Stimulated activated CD4-positive, alpha-beta T cell treated with anti-CD3 and anti-CD28 coated beads, Interleukin-4, amount 100 ng/mL, for 4 hours (primary cell): ENCODE results near the gene EAPP.
"Not testable (repeated sequence)": the region's sequence is repeated elsewhere in the genome, so short reads cannot be mapped to it uniquely, and the experiment has no call there.

Experiments
- DNase-seq, 2 experiments: peaks; one replicate each; pipeline ENCODE4 v3.0.0-alpha.2; 2020

EAPP gene

DNA sequence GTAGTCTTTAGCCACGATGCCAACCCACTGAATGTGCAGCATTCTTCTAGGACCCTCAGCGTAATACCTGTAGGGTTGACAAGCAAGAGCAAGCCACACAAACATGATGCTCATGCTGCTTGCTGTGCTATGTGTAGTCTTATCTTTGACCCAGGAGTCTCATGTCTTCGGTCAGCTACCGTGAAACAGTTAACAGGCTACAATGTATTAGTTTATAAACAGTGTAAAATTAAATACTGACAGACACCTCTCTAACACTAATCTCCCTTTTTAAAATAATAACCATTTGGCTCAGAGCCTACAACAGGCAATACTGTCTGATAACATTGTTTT lies 1.9 kb downstream of the EAPP start:
- no peak for DNase-seq

DNA sequence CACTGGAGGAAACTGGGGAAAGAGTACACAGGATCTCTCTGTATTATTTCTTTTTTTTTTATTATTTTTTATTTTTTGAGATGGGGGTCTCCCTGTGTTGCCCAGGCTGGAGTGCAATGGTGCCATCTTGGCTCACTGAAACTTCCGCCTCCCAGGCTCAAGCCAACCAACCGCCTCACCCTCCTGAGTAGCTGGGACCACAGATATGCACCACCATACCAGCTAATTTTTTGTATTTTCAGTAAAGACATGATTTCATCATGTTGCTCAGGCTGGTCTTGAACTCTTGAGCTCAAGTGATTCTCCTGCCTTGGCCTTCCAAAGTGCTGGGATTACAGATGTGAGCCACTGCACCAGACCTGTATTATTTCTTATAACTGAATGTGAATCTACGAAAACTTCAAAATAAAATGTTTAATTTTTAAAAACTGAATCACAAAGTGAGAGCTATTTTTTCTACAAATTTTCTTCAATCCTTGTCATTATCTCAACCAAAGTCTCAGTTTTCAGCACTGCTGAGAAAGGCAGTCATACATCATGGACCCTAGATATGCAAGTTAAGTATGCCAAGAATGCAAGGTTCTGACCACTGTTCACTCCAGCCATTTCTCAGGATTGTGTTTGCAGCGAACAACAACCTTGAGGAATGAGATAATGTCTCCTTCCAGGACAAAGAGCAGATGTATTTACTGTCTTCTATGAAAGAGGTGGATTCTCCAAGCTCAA lies 2.4 kb downstream of the EAPP start:
- DNase-seq: no peak

DNA sequence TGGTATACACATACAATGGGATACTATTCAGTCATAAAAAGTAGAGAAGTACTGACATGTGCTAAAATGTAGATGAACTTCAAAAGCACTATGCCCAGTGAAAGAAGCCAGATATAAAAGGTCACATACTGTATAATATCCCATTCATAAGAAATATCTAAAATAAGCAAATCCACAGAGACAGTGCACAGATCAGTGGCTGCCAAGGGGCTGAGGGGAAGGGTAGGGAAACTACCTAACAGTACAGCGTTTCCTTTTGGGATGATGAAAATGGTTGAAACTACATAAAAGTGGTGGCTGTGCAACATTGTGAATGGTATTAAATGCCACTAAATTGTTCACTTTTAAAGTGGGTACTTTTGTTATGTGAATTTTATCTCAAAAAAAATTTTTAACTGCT lies 11.9 kb downstream of the EAPP start:
- no peak for DNase-seq

DNA sequence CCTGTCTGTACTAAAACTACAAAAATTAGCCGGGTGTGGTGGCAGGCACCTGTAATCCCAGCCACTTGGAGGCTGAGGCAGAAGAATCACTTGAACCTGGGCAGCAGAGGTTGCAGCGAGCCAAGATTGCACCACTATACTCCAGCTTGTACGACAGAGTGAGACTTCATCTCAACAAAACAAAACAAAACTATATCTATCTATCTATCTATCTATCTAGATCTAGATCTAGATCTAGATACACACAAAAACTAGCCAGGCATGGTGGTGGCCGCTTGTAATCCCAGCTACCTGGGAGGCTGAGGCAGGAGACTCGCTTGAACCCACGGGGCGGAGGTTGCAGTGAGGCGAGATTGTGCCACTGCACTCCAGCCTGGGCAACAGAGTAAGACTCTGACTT lies 15.3 kb downstream of the EAPP start:
- DNase-seq: not testable (repeated sequence)

DNA sequence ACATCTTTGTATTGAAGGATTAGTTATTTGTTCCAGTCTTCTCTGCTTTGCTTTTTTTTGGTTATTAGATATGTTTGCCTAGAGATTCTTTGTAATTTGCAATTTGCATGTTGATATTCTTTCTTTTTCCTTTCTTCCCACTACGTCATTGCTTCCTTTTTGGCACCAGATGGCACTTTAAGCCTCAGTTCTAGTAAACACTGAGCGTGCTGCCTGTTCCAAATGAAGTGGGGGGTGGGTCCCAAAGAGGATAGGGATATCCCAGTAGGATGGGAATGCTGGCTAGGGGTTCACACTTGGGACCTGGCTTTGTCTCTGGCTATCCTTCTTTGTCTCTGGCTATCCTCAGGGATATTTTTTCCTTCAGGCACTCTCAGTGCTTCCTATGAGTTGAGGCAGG lies 17.0 kb downstream of the EAPP start:
- no peak for DNase-seq

DNA sequence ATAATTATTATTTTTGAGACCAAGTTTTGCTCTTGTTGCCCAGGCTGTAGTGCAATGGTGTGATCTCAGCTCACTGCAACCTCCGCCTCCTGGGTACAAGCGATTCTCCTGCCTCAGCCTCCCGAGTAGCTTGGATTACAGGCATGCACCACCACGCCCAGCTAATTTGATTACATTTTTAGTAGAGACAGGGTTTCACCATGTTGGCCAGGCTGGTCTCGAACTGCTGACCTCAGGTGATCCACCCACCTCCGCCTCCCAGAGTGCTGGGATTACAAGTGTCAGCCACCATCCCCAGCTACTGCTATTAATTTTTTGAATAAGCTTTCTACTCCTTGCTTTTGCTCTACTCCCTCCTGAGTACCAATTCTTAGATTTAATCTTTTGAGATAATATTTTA lies 18.4 kb downstream of the EAPP start:
- not testable (repeated sequence) for DNase-seq

DNA sequence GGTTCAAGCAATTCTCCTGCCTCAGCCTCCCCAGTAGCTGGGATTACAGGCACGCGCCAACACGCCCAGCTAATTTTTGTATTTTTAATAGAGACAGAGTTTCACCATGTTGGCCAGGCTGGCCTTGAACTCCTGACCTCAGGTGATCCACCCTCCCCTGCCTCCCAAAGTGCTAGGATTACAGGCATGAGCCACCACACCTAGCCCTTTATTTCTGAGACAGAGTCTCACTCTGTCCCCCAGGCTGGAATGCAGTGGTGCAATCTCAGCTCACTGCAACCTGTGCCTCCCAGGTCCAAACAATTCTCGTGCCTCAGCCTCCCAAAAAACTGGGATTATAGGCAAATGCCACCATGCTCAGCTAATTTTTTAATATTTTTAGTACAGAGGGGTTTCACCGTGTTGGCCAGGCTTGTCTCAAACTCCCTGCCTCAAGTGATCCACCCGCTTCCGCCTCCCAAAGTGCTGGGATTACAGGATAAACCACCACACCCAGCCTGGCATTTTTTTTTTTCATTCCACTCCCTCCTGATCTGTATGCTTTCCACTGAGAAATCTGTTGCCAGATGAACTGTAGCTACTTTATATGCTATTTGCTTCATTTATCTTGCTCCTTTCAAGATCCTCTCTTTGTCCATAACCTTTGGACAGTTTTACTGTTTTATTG lies 19.1 kb downstream of the EAPP start:
- not testable (repeated sequence) for DNase-seq

DNA sequence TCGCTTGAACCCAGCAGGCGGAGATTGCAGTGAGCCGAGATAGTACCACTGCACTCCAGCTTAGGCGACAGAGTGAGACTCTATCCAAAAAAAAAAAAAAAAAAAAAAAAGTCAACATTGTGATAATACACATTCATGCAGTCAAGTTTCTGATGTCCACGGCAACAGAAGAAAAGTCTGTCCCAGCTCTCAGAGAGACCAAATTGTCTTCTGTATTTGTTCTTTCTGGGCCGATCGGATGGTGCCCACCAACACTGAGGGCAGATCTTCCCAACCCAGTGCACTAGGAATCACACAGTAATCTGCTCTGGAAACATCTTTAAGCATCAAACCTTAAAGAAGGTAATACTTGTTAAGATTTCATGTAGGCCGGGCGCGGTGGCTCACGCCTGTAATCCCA lies 31.6 kb downstream of the EAPP start:
- no peak for DNase-seq

DNA sequence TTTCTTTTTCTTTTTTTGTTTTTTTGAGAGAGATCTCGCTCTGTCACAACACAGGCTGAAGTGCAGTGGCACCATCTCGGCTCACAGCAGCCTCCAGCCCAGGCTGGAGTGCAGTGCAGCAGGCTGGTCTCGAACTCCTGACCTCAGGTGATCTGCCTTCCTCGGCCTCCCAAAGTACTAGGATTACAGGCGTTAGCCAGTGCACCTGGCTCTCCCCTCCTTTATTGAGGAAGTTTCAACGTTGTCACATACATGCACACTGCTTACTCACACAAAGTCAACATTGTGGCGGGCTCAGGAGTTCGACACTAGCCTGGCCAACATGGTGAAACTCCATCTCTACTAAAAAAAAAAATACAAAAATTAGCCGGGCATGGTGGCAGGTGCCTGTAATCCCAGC lies 32.0 kb downstream of the EAPP start:
- no peak for DNase-seq

DNA sequence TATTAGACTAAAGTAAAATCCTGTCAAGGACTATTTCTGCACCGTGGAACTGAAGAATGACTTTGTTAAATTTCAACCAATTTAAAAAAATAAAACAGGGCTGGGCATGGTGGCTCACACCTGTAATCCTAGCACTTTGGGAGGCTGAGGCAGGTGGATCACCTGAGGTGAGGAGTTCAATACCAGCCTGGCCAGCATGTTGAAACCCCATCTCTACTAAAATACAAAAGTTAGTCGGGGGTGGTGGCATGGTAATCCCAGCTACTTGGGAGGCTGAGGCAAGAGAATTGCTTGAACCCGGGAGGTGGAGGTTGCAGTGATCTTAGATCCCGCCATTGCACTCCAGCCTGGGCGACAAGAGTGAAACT lies 34.4 kb downstream of the EAPP start:
- DNase-seq: not testable (repeated sequence)

DNA sequence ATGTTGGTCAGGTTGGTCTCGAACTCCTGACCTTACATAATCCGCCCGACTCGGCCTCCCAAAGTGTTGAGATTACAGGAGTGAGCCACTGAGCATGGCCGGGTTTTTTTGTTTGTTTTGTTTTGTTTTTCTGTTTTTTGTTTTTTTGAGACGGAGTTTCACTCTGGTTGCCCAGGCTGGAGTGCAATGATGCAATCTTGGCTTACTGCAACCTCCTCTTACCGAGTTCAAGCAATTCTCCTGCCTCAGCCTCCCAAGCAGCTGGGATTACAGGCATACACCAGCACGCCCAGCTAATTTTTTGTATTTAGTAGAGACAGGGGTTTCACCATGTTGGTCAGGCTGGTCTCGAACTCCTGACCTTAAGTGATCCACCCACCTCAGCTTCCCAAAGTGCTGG lies 35.5 kb downstream of the EAPP start:
- not testable (repeated sequence) for DNase-seq

DNA sequence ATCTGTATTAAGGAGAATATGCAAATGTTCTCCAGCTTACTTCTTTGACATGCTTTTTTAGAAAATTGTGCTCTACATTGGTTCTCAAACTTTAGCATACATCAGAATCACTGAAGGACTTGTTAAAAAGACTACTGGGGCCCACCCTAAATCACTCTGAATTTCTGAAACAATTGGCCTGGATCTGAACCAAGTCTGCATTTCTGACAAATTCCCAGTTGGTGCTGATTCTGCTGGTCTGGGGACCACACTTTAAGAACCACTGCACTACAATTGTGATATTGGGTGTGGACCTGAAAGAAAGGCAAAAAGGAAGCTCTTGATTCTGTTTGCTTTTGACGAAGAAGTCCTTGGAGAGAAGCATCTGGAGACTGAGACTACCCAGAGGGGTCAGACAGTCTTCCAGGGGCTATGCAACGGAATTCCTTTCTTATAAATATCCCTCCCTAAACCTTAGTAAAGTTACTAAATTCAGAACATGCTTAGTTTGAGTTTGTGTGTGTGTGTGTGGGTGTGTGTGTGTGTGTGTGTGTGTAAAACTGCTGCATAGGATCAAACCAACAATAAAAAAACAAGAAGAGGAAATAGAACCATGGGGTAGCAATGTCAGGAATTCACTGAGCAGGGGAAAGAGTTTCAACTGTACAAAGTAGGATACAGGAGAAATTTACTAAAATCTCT lies 36.8 kb downstream of the EAPP start:
- no peak for DNase-seq

DNA sequence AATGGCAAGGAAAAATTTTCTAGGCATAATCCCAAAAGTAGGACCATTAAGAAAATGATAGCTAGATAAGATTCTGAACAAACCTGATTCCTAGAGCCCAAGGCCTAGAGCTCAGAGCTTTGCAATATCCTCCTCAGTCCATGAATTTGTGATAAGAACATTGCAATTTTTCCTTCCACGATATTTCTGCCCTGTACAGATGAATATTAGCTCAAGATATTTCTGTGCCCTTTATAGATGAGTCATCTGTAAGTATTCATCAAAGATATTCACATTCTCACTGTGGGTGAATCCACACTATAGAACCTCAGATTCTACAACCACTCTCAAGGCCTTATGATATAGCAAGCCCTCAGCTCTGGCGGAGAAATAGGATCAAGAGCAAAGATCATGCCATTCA lies 37.5 kb downstream of the EAPP start:
- DNase-seq: no peak

DNA sequence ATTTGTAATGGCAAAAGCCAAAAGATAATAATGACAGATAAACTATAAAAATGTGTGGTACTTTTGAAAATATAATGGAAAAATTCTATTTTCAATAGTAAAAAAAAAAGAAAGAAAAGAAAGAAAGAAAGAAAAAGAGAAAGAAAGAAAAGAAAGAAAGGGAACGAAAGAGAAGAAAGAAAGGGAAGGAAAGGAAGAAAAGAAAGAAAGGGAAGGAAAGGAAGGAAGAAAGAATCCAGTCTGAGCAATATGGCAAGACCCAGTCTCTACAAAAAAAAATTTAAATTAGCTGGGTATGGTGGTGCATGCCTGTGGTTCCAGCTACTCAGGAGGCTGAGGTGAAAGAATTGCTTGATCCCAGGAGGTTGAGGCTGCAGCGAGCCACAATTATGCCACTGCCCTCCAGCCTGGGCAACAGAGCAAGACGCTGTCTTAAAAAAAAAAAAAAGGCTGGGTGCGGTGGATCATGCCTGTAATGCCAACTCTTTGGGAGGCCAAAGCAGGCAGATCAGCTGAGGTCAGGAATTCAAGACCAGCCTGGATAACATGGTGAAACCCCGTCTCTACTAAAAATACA lies 38.4 kb downstream of the EAPP start:
- no peak for DNase-seq

DNA sequence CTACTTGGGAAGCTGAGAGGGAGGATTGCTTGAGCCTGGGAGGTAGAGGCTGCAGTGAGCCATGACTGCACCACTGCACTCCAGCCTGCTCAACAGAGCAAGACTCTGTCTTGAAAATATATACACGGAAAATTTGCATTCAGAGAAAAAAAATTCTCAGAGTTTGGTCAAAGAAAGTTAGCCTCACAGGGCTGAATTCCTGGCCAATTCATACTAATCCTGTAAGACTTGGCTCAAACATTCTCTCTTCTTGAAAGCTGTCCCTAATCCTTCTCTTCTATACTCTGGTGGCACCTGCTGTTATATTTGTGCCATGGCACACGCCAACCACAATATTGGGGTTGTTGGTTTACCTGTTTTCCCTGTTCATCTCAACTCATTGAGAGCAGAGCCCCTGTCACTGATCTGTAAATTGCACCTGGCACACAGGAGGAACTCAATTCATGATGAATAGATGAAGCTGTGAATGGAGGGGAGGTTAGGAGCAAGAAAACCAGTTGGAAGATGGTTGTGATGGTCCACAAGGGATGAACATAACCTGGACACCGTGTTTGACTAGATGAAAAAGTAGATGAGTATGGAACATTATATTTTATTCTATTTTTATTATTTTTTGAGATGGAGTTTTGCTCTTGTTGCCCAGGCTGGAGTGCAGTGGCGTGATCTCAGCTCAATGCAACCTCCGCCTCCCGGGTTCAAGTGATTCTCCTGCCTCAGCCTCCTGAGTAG lies 40.7 kb downstream of the EAPP start:
- no peak for DNase-seq

DNA sequence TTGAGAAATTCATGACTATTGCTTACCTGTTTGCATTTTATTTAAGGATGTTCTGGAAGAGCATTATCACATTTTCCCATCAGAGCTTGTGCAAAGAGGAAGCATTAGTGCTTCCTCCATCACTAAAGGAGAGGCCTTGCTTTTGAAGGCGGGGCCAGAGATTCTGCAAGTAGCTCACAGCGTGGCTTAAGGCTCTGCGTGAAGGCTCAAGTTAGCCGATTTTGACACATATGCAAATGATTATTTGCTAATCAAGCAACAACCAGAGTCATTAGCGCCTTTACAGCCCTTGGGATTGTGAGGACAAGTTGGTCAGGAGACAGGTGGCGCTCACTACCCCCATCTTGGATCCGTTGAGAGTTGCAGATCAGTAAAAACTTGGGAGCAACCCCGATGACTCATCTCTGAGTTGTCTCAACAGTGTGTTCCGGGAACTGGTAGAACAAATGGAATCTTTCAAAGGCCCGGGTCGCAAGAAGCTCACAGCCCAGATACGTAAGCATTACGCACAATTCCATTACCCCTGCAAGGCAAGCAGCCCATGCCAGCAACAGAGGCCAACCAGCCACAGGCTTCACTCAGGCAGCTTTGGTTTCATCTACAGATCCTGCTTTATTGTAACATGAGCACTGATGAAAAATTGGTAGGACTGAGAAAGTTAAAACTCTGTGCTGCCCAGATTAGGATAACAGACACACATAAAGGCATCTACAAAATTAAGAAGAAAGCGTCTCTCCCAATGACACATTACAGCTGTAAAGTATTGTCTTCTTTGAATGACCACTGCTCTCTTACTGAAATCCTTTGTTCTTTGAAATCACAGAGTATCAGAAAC lies 42.6 kb downstream of the EAPP start:
- no peak for DNase-seq

DNA sequence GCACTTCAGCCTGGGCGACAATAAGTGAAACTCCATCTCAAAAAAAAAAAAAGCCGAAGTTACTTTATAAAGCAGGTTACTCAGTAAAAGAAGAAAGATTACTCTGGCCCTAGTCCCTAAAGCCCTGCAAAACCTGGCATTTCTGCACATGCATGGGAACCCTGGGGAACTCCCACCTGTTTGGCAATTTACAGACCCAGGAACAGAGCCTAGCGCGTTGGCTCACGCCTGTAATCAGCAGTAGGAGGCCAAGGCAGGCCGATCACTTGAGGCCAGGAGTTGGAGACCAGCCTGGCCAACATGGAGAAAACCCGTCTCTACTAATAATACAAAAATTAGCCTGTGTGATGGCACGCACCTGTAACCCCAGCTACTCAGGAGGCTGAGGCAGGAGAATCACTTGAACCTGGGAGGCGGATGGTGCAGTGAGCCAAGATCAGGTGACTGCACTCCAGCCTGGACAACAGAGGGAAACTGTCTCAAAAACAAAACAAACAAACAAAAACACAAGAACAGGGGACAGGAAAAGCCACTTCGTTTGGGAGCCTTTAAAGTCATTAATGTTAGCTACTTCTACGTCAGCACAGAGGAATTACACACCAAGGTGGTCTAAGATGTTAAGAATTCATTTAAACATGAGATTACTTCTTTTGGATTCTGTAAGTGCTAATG lies 43.4 kb downstream of the EAPP start:
- DNase-seq: no peak

DNA sequence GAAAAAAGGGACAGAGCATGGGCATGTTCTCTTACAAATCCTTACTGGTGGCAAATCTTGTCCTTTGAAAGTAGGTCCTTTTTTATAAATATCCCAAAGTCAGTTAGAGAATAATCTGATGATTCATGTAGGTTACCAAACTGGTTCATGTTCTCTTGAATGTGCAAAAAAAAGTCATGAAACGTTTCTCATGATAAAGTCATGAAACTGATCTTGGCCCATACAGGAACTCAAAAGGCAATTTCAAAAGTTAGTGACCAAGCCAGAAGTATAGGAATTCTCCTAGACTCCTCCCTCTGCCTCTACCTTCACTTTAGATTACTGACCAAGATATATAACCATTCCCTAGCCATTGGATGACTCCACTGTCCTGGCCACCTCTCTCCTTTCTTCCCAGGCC lies 50.2 kb downstream of the EAPP start:
- no peak for DNase-seq

DNA sequence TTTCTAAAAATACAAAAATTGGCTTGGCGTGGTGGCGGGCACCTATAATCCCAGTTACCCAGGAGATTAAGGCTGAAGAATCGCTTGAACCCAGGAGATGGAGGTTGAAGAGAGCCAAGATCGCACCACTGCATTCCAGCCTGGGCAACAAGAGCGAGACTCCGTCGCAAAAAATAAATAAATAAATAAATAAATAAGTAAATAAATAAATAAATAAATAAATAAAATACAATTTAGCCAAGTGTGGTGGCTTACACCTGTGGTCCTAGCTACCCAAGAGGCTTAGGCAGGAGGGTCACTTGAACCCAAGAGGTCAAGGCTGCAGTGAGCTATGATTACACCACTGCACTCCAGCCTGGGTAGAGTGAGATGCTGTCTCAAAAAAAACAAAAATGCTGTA lies 51.0 kb downstream of the EAPP start:
- no peak for DNase-seq

DNA sequence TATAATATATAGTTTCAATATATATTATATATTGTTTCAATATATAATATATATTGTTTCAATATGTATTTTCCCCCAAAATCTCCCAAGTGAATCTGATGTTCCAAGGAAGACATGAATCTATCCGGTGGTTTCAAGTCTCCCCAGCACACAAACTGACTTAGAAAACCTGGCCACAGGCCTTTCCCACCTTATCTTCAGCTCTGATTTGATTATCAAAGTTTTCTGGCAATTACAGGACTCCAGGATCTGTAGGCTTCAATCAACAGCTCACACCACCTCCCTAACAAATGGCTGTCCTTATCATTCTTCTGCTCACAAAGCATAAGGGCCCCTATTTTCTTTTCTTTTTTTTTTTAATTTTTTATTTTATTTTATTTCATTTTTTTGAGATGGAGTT lies 54.8 kb downstream of the EAPP start:
- no peak for DNase-seq

DNA sequence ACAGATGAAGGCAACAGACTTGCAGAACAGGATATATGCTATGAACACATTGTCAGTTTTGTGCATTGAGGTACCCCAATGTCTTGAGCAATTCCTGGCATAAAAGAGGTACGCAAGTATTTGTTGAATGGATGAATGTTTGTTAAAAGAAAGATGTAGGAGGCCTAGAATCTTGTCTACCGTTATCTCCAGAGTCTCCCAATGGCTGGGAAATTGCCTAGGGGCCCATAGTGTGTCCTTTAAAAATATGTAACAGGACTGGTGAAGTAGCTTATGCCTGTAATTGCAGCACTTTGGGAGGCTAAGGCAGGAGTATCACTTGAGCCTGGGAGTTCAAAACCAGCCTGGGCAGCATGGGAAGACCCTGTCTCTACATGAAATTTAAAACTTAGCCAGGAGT lies 57.0 kb downstream of the EAPP start:
- no peak for DNase-seq

DNA sequence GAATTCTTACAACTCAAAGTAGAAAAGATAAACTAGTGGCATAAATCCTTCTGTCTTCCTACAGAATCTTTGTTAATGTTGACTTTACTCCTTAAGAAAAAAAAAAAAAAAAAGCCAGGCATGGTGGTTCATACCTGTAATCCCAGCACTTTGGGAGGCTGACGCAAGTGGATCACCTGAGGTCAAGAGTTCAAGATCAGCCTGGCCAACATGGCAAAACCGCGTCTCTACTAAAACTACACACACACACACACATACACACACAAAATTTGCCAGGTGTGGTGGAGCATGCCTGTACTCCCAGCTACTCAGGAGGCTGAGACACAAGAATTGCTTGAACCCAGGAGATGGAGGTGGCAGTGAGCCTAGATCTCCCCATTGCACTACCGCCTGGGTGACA lies 59.8 kb downstream of the EAPP start:
- DNase-seq: no peak
